GM13977 (cell line): Measurements from ENCODE around the gene NFIL3.
A peak's percentile ranks its signal among the peaks of the same experiment; 100 is the strongest.

Source experiments
- DNase-seq: peaks from one replicate; pipeline ENCODE4 v3.0.0; 2012; ENCODE audit warnings: low spot score
- CTCF ChIP-seq: IDR thresholded peaks from 2 replicates; pipeline ENCODE4 v1.5.1; 2012; ENCODE audit warnings: mild to moderate bottlenecking, control low read depth; ENCODE audit not compliant: insufficient read depth; ENCODE audit errors: extremely low read depth, missing control alignments
- in situ Hi-C: fragments of 300-500 bp; cut with MboI; formaldehyde crosslinking; loops from one replicate; pipeline ENCODE4 v1.12.0; 2022; ENCODE audit warnings: low sequenced_read_pairs, low pct_unique_long_range_greater_than_20kb, mixed read lengths, inconsistent platforms; ENCODE audit not compliant: unreplicated experiment

Gene NFIL3

DNA sequence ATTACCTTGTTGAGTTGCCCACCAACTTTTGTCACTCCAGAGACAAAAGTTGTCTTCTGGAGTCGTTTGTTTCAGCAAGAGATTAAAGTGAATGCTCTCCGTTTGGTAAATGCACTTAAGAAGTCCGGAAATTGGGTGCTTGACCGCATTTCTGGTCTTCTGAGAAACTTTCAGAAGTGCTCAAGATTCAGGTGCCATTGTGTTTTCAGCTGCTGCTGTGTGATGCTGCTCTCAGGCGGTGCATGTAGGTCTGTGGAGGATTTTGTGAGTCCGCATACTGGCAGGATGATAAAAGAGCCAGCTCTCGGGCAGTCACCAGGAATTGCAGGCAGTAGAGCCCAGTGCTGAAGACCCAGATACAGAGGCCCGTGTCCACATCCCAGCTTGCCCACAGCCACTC lies 5.9 kb upstream of the NFIL3 start:
- in situ Hi-C loops: loop anchor here (5.0 kb wide), 1 partner anchor 512 kb away; no protein-coding TSS in a partner anchor
- TF ChIP-seq CTCF: no peak
- no peak for DNase-seq

DNA sequence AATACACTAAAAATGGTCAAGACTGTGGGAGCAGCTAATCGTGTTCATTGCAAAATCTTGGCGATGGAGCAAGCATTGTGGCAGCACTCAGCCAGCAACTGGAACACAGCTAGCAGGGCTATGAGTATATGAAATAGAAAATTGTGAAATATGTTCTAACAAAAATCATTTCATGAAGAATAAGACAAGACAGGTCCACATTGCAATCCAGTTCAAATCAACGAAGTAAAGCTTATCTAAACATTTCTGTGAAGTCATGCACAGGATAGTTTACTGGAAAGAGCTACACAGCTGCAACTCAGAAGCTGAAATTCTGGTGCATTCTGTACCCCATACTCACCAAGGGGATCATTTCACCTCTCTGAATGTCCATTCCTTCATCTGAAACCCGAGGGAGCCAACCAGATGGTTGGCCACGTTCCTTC lies 5.3 kb upstream of the NFIL3 start:
- no peak for DNase-seq
- no peak for TF ChIP-seq CTCF
- in situ Hi-C loops: loop anchor here (5.0 kb wide), 1 partner anchor 512 kb away; no protein-coding TSS in a partner anchor

GRCh38 chr9:91428436-91428835 lies 4.8 kb upstream of the NFIL3 start:
- no peak for DNase-seq
- TF ChIP-seq CTCF: no peak
- in situ Hi-C loops: loop anchor here (5.0 kb wide), 1 partner anchor 511 kb away; no protein-coding TSS in a partner anchor

DNA sequence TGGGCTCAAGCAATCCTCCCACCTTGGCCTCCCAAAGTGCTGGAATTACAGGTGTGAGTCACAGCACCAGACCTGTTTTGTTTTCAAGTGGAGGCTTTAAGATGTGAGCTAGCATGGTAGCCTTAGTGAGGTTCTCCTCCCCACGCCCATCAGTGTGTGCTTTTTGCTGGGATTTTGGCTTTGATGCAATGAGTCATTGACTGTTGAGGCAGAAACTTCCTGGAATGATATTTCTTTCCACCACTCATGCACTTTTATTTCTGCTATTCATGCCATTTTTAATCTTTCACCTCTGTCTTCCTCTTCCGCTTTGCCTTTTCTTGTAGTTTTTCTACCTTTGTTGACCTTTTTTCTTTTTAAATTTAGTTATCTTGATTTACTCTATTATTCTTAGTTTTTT lies 4.2 kb upstream of the NFIL3 start:
- in situ Hi-C loops: loop anchor here (5.0 kb wide), 1 partner anchor 511 kb away; no protein-coding TSS in a partner anchor
- TF ChIP-seq CTCF: no peak

GRCh38 chr9:91426123-91426745 lies 2.6 kb upstream of the NFIL3 start:
- in situ Hi-C loops: loop anchor here (5.0 kb wide), 1 partner anchor 509 kb away; no protein-coding TSS in a partner anchor
- peak; percentile 56 for TF ChIP-seq CTCF
- DNase-seq: peak; percentile 66

More for the DNA sequence above, 4.2 kb upstream of the NFIL3 start:
- DNase-seq: no peak

DNA sequence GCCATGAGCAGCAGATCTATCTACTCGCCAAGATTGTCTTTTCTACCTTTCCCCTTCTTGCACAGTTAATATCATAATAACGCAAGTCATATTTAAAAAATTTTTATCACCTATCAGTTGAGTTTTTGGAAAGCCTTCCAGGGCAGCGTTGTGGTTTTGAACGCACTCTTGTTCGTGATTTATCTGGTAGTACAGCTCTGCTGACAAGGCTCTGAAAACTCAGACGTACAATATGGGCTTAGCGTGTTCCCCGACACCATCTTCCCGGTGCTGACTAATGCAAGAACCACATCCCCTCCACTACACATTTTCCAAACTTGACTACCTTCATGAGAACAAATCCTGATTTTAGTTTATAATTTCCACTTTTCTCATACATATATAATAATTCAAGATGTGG lies 1.6 kb upstream of the NFIL3 start:
- TF ChIP-seq CTCF: no peak
- DNase-seq: no peak
- in situ Hi-C loops: loop anchor here (5.0 kb wide), 1 partner anchor 508 kb away; no protein-coding TSS in a partner anchor
